KG1 (cell line): Measurements from ENCODE around the gene ZNF644.

Experiments used
- DNase-seq: peaks from one replicate; lab custom pipeline; 2025; lab: John Stamatoyannopoulos, UW

Gene ZNF644

GRCh38 chr1:91020967-91021685 lies 709 bp downstream of the ZNF644 start:
- DNase-seq = no peak

GRCh38 chr1:91020486-91020885 lies 1.3 kb downstream of the ZNF644 start:
- DNase-seq = no peak

GRCh38 chr1:91018006-91018405 lies 3.8 kb downstream of the ZNF644 start:
- DNase-seq = no peak

- DNase-seq = no peak
Observed at GRCh38 chr1:91015794-91016550, 5.9 kb downstream of the ZNF644 start.

- DNase-seq = no peak
Observed at GRCh38 chr1:91015358-91015780, 6.5 kb downstream of the ZNF644 start.

- DNase-seq = no peak
Observed at GRCh38 chr1:91014475-91014874, 7.4 kb downstream of the ZNF644 start.

- no peak for DNase-seq
Observed at GRCh38 chr1:91013302-91013701, 8.5 kb downstream of the ZNF644 start.

GRCh38 chr1:91012196-91012595 lies 9.6 kb downstream of the ZNF644 start:
- no peak for DNase-seq

GRCh38 chr1:91011726-91012125 lies 10.1 kb downstream of the ZNF644 start:
- no peak for DNase-seq

- no peak for DNase-seq
Observed at GRCh38 chr1:91007827-91008226, 14.0 kb downstream of the ZNF644 start.

GRCh38 chr1:91007092-91007491 lies 14.7 kb downstream of the ZNF644 start:
- no peak for DNase-seq

GRCh38 chr1:91006113-91006908 lies 15.5 kb downstream of the ZNF644 start:
- no peak for DNase-seq

- DNase-seq = no peak
Observed at GRCh38 chr1:91005285-91005684, 16.6 kb downstream of the ZNF644 start.

GRCh38 chr1:91004145-91004544 lies 17.7 kb downstream of the ZNF644 start:
- no peak for DNase-seq

- no peak for DNase-seq
Observed at GRCh38 chr1:90996742-90997413, 25.0 kb downstream of the ZNF644 start.

GRCh38 chr1:90995311-90995894 lies 26.4 kb downstream of the ZNF644 start:
- DNase-seq = no peak

- DNase-seq = no peak
Observed at GRCh38 chr1:90994461-90994860, 27.4 kb downstream of the ZNF644 start.

GRCh38 chr1:90993245-90993644 lies 28.6 kb downstream of the ZNF644 start:
- DNase-seq = no peak

- no peak for DNase-seq
Observed at GRCh38 chr1:90990779-90991178, 31.1 kb downstream of the ZNF644 start.

- DNase-seq = no peak
Observed at GRCh38 chr1:90989990-90990389, 31.8 kb downstream of the ZNF644 start.

- no peak for DNase-seq
Observed at GRCh38 chr1:90989302-90989701, 32.5 kb downstream of the ZNF644 start.

- DNase-seq = no peak
Observed at GRCh38 chr1:90987841-90988240, 34.0 kb downstream of the ZNF644 start.
